Osteoblast (primary cell): ENCODE data around the gene HTR1D. TPM values are rescaled to one million over a fixed set of nuclear protein-coding genes. Genes with fewer than 3 reads are reported as not detected.
"Not testable (repeated sequence)": the region's sequence is repeated elsewhere in the genome, so short reads cannot be mapped to it uniquely, and the experiment has no call there.

ENCODE experiments used
- DNase-seq: peaks from one replicate; pipeline ENCODE4 v3.0.0; 2011; ENCODE audit warnings: low spot score, mixed read lengths; ENCODE audit not compliant: insufficient read length; ENCODE audit errors: missing footprints
- H2AFZ ChIP-seq: 2 replicates; pipeline ENCODE4 v1.6.0; 2011; ENCODE audit warnings: mild to moderate bottlenecking, low read length
- H3K27ac ChIP-seq: 2 replicates; pipeline ENCODE4 v1.5.1; 2011; ENCODE audit warnings: mild to moderate bottlenecking, low read depth, low read length, moderate library complexity
- H3K27me3 ChIP-seq: 2 replicates; pipeline ENCODE4 v1.6.0; 2012; ENCODE audit warnings: mild to moderate bottlenecking, control low read depth, inconsistent platforms, low read length, moderate library complexity; ENCODE audit not compliant: insufficient read depth
- H3K36me3 ChIP-seq: 2 replicates; pipeline ENCODE4 v1.5.1; 2011; ENCODE audit warnings: mild to moderate bottlenecking, low read length, control low read depth, moderate library complexity; ENCODE audit not compliant: insufficient read depth
- H3K4me1 ChIP-seq: 2 replicates; pipeline ENCODE4 v1.5.1; 2011; ENCODE audit warnings: mild to moderate bottlenecking, low read length, control low read depth, moderate library complexity; ENCODE audit not compliant: insufficient read depth
- H3K4me2 ChIP-seq: 2 replicates; pipeline ENCODE4 v1.6.0; 2011; ENCODE audit warnings: mild to moderate bottlenecking, low read length; ENCODE audit not compliant: insufficient read depth
- H3K4me3 ChIP-seq: fragments of 200-600 bp; sonication (generic); 3 replicates; pipeline ENCODE4 v1.5.1; 2012; ENCODE audit warnings: mild to moderate bottlenecking, low read length, inconsistent platforms; ENCODE audit not compliant: insufficient read depth
- H3K79me2 ChIP-seq: 2 replicates; pipeline ENCODE4 v1.6.0; 2012; ENCODE audit warnings: mild to moderate bottlenecking, low read length, control low read depth, inconsistent platforms; ENCODE audit not compliant: insufficient read depth
- H3K9me3 ChIP-seq: 2 replicates; pipeline ENCODE4 v1.5.1; 2011; ENCODE audit warnings: low read depth, low read length, control low read depth
- H4K20me1 ChIP-seq: 2 replicates; pipeline ENCODE4 v1.6.0; 2012; ENCODE audit warnings: mild to moderate bottlenecking, low read length, control low read depth; ENCODE audit not compliant: insufficient read depth
- CTCF ChIP-seq: IDR thresholded peaks from 2 replicates; pipeline ENCODE4 v1.5.1; 2011; ENCODE audit warnings: mild to moderate bottlenecking, low read depth, low read length, moderate library complexity; ENCODE audit errors: extremely low read depth
- total RNA-seq: library from RNA; depleted of rRNA; stranded (reverse); fragments of >200 nt; gene quantifications from 2 replicates; pipeline ENCODE4 v1.2.3, GENCODE V29; 2012

Gene HTR1D
- total RNA-seq, 1 donor: under 0.01 TPM

- H2AFZ ChIP-seq: no peak overlapping the region
- TF ChIP-seq CTCF: no peak
- H4K20me1 ChIP-seq: no peaks in the 10 kb centered on the region
- no peaks in the 10 kb centered on the region for H3K27me3 ChIP-seq
- H3K27ac ChIP-seq: no peak overlapping the region
- no peaks in the 10 kb centered on the region for H3K36me3 ChIP-seq
- no peak for DNase-seq
- no peaks in the 10 kb centered on the region for H3K4me1 ChIP-seq
- H3K79me2 ChIP-seq: no peaks in the 10 kb centered on the region
- no peaks in the 10 kb centered on the region for H3K9me3 ChIP-seq
- no peak overlapping the region for H3K4me3 ChIP-seq
- H3K4me2 ChIP-seq: no peak overlapping the region
These were observed 20.2 kb upstream of the HTR1D start for GRCh38 chr1:23237508-23237907.

DNA sequence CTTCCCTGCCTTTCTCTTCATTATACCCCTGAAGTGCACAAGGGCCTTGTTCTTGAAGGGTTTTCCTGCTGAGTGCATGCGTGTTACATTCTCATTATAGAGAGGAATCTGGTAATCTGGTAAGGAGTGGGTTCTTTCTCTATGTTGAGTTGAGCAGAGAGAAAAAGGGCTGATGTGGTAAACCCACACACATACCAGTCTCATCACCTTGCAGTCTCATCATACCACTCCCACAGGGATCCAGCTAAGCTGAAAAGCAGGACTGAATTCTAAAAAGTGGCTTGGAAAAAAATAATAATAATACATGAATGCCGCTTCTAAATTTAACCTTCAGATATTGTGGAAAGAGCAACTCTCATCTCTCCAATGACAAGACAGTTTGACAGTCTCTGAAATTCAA lies 10.5 kb upstream of the HTR1D start:
- no peak for DNase-seq
- H3K27me3 ChIP-seq: no peaks in the 10 kb centered on the region
- no peaks in the 10 kb centered on the region for H3K36me3 ChIP-seq
- H2AFZ ChIP-seq: no peak overlapping the region
- H3K4me1 ChIP-seq: peaks cover 8% of the 10 kb centered on the region
- H3K4me2 ChIP-seq: no peak overlapping the region
- no peak overlapping the region for H3K4me3 ChIP-seq
- no peaks in the 10 kb centered on the region for H3K9me3 ChIP-seq
- no peaks in the 10 kb centered on the region for H3K79me2 ChIP-seq
- H4K20me1 ChIP-seq: no peaks in the 10 kb centered on the region
- H3K27ac ChIP-seq: no peak overlapping the region
- TF ChIP-seq CTCF: no peak

DNA sequence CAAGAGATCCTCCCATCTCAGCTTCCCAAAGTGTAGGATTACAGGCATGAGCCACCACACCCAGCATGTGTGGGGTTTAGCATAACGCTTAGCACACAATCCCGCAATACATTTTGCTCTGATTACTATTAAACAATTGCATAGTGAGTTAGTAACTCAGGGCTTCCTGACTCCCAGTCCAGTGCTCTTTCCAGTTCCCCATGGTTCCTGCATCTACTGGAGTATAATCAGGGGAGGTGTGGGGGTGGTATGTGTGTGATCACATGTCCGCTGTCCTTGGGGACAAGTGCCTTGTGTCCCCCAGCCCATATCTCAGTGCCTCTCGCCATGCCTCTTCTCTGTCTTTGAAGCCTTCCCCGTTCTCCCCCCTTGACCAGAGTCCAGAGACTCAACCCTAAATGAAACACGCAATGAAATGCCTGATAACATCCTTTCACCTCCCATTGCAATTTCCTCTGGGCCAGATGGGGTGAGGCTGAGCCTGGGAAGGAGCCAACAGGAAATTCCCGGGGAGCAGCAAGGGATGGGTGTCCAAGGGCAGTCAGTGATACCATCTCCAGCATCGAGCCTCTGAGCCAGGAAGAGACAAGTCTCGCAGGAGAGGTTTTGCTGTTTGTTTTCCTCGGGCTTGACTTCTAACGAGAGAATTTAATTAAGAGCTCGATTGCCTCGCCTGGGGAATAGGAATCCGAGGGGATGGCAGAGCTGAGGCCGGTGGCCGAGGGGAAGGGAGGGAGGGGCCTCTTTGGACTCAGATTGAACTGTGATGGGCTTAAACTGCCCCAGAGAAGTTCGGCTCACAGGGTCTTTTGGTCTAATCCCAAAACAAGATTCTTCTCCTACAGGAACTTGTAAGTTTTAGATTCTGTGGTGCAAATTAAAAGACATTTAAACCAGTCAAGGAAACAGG lies 7.7 kb upstream of the HTR1D start:
- peak overlapping the region; percentile 84 for H2AFZ ChIP-seq
- no peaks in the 10 kb centered on the region for H4K20me1 ChIP-seq
- no peaks in the 10 kb centered on the region for H3K36me3 ChIP-seq
- H3K4me3 ChIP-seq: peak overlapping the region; percentile 51
- H3K9me3 ChIP-seq: no peaks in the 10 kb centered on the region
- peaks cover 8% of the 10 kb centered on the region for H3K4me1 ChIP-seq
- DNase-seq: peak; percentile 88
- no peak for TF ChIP-seq CTCF
- H3K27ac ChIP-seq: no peak overlapping the region
- H3K79me2 ChIP-seq: no peaks in the 10 kb centered on the region
- H3K27me3 ChIP-seq: no peaks in the 10 kb centered on the region
- H3K4me2 ChIP-seq: peak overlapping the region; percentile 65

DNA sequence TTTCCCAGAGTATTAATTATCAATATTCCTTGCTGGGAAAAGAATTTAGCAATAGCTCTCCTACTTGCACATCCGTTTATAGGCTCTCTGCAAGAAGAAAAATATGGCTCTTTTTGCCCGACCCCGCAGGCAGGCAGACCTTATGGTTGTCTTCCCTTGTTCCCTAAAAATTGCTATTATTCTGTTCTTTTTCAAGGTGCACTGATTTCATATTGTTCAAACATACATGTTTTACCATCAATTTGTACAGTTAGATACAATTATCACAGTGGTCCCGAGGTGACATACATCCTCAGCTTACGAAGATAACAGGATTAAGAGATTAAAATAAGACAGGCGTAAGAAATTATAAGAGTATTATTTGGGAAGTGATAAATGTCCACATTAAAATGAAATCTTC lies 6.7 kb upstream of the HTR1D start:
- not testable (repeated sequence) for H3K27ac ChIP-seq, H2AFZ ChIP-seq, H3K4me2 ChIP-seq, H3K4me3 ChIP-seq, H4K20me1 ChIP-seq, H3K27me3 ChIP-seq, H3K36me3 ChIP-seq, H3K4me1 ChIP-seq, H3K9me3 ChIP-seq, DNase-seq, H3K79me2 ChIP-seq

DNA sequence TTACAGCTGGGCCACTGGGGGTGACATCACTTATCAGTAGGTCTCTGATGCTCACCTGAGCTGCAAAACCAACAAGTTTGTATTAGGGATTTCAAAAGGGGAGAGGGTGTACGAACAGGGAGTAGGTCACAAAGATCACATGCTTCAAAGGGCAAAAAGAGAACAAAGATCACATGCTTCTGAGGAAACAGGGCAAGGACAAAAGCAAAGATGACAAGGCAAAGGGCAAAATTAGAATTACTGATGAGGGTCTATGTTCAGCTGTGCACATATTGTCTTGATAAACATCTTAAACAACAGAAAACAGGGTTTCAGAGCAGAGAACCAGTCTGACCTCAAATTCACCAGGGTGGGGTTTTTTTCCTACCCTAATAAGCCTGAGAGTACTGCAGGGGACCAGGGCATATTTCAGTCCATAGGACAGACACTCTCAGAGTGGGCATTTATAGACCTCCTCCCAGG lies 6.2 kb upstream of the HTR1D start:
- not testable (repeated sequence) for H4K20me1 ChIP-seq, H3K36me3 ChIP-seq, H3K9me3 ChIP-seq, H3K27me3 ChIP-seq, H3K79me2 ChIP-seq, H3K4me2 ChIP-seq, H3K4me3 ChIP-seq, H3K27ac ChIP-seq, DNase-seq, H2AFZ ChIP-seq, H3K4me1 ChIP-seq
